B cell (primary cell): ENCODE results near the gene SLC6A20.

Experiments
- CTCF ChIP-seq: fragments of 200-600 bp; IDR thresholded peaks from one replicate; pipeline ENCODE4 v1.8.0; 2022; ENCODE audit warnings: antibody characterized with exemption, mild to moderate bottlenecking
- EZH2 ChIP-seq: IDR thresholded peaks from 2 replicates; pipeline ENCODE4 v1.6.1; 2012; ENCODE audit warnings: borderline replicate concordance, low read depth, mild to moderate bottlenecking, moderate library complexity, low read length; ENCODE audit not compliant: insufficient read depth, poor library complexity, severe bottlenecking

DNA sequence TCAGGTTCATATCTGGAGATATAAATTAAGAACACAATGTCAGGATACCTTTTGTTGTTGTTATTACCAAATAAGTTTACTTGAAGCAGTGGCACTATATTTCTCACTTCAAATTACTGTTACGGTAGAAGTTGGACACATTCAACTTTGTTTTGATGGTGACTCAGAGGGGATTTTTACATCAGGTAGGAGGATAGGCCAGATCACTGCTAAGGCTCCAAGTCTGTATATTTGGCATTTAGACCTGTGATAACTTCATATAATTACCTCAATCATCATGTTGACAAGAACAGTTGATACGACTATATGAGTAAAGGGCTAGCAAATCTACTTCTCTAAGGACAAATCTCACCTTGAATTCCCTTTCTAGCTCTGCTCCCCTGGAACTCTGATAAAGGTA, 30.0 kb upstream of the SLC6A20 start:
- TF ChIP-seq CTCF (no peak), EZH2 (no peak)
